Astrocyte (in vitro differentiated cells and primary cell): ENCODE data around the gene POLR3F. TPM values are rescaled to one million over a fixed set of nuclear protein-coding genes. Genes with fewer than 3 reads are reported as not detected.

ENCODE experiments used
- DNase-seq: peaks from one replicate; pipeline ENCODE4 v3.0.0-alpha.2; 2010; ENCODE audit warnings: low read depth
- FAIRE-seq: peaks from 2 replicates; lab custom pipeline; 2011; peaks lifted over from hg19 to GRCh38; lab: Jason Lieb, UNC
- H2AFZ ChIP-seq: 2 replicates; pipeline ENCODE4 v1.6.0; 2012; ENCODE audit warnings: low read depth, low read length, inconsistent platforms
- H3K27ac ChIP-seq: 2 replicates; pipeline ENCODE4 v1.5.1; 2011; ENCODE audit warnings: low read depth, low read length, inconsistent platforms
- H3K27me3 ChIP-seq: 2 replicates; pipeline ENCODE4 v1.6.0; 2011; ENCODE audit warnings: low read length, inconsistent platforms; ENCODE audit not compliant: insufficient read depth
- H3K36me3 ChIP-seq: 2 replicates; pipeline ENCODE4 v1.5.1; 2011; ENCODE audit warnings: low read length, inconsistent platforms; ENCODE audit not compliant: insufficient read depth
- H3K4me1 ChIP-seq: 2 replicates; pipeline ENCODE4 v1.5.1; 2011; ENCODE audit warnings: low read length, inconsistent platforms; ENCODE audit not compliant: insufficient read depth
- H3K4me2 ChIP-seq: 2 replicates; pipeline ENCODE4 v1.6.0; 2012; ENCODE audit warnings: low read length, inconsistent platforms
- H3K4me3 ChIP-seq: 2 replicates; pipeline ENCODE4 v1.5.1; 2011; ENCODE audit warnings: low read depth, mild to moderate bottlenecking, low read length, inconsistent platforms; ENCODE audit not compliant: insufficient read depth
- H3K79me2 ChIP-seq: 2 replicates; pipeline ENCODE4 v1.6.0; 2012; ENCODE audit warnings: mild to moderate bottlenecking, low read length, inconsistent platforms; ENCODE audit not compliant: insufficient read depth
- H3K9ac ChIP-seq: 2 replicates; pipeline ENCODE4 v1.6.0; 2012; ENCODE audit warnings: mild to moderate bottlenecking, low read length, inconsistent platforms
- H3K9me3 ChIP-seq: 2 replicates; pipeline ENCODE4 v1.5.1; 2012; ENCODE audit warnings: low read depth, mild to moderate bottlenecking, low read length, inconsistent platforms; ENCODE audit not compliant: insufficient read depth
- H4K20me1 ChIP-seq: 2 replicates; pipeline ENCODE4 v1.6.0; 2012; ENCODE audit warnings: low read length, inconsistent platforms; ENCODE audit not compliant: insufficient read depth
- H3K27ac Mint-ChIP-seq: one replicate; pipeline ENCODE4 v1.8.0; 2021; ENCODE audit warnings: mild to moderate bottlenecking, mixed read lengths; ENCODE audit not compliant: unreplicated experiment
- H3K27me3 Mint-ChIP-seq: one replicate; pipeline ENCODE4 v1.8.0; 2021; ENCODE audit warnings: low read depth, mixed read lengths; ENCODE audit not compliant: unreplicated experiment
- H3K36me3 Mint-ChIP-seq: one replicate; pipeline ENCODE4 v1.8.0; 2021; ENCODE audit warnings: low read depth, mixed read lengths; ENCODE audit not compliant: unreplicated experiment
- H3K4me1 Mint-ChIP-seq: one replicate; pipeline ENCODE4 v1.8.0; 2021; ENCODE audit warnings: low read depth, mixed read lengths; ENCODE audit not compliant: unreplicated experiment
- H3K4me3 Mint-ChIP-seq: one replicate; pipeline ENCODE4 v1.8.0; 2021; ENCODE audit warnings: mild to moderate bottlenecking, moderate library complexity, mixed read lengths; ENCODE audit not compliant: unreplicated experiment
- H3K9me3 Mint-ChIP-seq: one replicate; pipeline ENCODE4 v1.8.0; 2021; ENCODE audit warnings: mild to moderate bottlenecking, mixed read lengths; ENCODE audit not compliant: unreplicated experiment
- EZH2 ChIP-seq: IDR thresholded peaks from 2 replicates; pipeline ENCODE4 v1.6.1; 2012; ENCODE audit warnings: mild to moderate bottlenecking, low read length, inconsistent platforms; ENCODE audit not compliant: insufficient read depth
- total RNA-seq: library from RNA; stranded (reverse); gene quantifications from 2 replicates; pipeline ENCODE4 v1.2.1, GENCODE V29; 2021
- TF ChIP-seq, protein P1 (sequence below): IDR thresholded peaks from 2 replicates; pipeline ENCODE4 v1.5.1; 2011; ENCODE audit warnings: low read depth, mild to moderate bottlenecking, inconsistent platforms, low read length, moderate library complexity; ENCODE audit not compliant: insufficient read depth

The POLR3F gene
- total RNA-seq, 1 donor from 2014 or later, result 12.8 TPM

- DNase-seq (no peak), FAIRE-seq (no peak)
- Histone ChIP-seq H3K4me3 (no peak overlapping the region), H3K79me2 (peaks cover 18% of the 10 kb centered on the region), H3K4me2 (no peak overlapping the region), H3K27ac (no peak overlapping the region), H4K20me1 (no peaks in the 10 kb centered on the region), H3K9ac (no peak overlapping the region), H3K36me3 (peaks cover 3% of the 10 kb centered on the region), H3K4me1 (peaks cover 8% of the 10 kb centered on the region), H3K9me3 (no peaks in the 10 kb centered on the region), H2AFZ (peak overlapping the region; percentile 5), H3K27me3 (peaks cover 6% of the 10 kb centered on the region)
- no peaks in the 10 kb centered on the region for H3K9me3 Mint-ChIP-seq
- H3K27me3 Mint-ChIP-seq, result no peaks in the 10 kb centered on the region
- H3K4me3 Mint-ChIP-seq, result no peak overlapping the region
- H3K4me1 Mint-ChIP-seq, result peaks cover 7% of the 10 kb centered on the region
- no peak overlapping the region for H3K27ac Mint-ChIP-seq
- H3K36me3 Mint-ChIP-seq, result peaks cover 2% of the 10 kb centered on the region
- TF ChIP-seq, protein P1, sequence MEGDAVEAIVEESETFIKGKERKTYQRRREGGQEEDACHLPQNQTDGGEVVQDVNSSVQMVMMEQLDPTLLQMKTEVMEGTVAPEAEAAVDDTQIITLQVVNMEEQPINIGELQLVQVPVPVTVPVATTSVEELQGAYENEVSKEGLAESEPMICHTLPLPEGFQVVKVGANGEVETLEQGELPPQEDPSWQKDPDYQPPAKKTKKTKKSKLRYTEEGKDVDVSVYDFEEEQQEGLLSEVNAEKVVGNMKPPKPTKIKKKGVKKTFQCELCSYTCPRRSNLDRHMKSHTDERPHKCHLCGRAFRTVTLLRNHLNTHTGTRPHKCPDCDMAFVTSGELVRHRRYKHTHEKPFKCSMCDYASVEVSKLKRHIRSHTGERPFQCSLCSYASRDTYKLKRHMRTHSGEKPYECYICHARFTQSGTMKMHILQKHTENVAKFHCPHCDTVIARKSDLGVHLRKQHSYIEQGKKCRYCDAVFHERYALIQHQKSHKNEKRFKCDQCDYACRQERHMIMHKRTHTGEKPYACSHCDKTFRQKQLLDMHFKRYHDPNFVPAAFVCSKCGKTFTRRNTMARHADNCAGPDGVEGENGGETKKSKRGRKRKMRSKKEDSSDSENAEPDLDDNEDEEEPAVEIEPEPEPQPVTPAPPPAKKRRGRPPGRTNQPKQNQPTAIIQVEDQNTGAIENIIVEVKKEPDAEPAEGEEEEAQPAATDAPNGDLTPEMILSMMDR, result no peak
- TF ChIP-seq EZH2, result no peak
These were observed 37.4 kb downstream of the POLR3F start for GRCh38 chr20:18504479-18505060.

- TF ChIP-seq, protein P1, result no peak
- no peak for TF ChIP-seq EZH2
- H3K9me3 Mint-ChIP-seq, result no peaks in the 10 kb centered on the region
- H3K27ac Mint-ChIP-seq, result peak overlapping the region; percentile 99
- Histone ChIP-seq H2AFZ (peak overlapping the region; percentile 95), H3K9me3 (no peaks in the 10 kb centered on the region), H3K9ac (peak overlapping the region; percentile 88), H4K20me1 (no peaks in the 10 kb centered on the region), H3K4me1 (peaks cover 8% of the 10 kb centered on the region), H3K27ac (peak overlapping the region; percentile 96), H3K4me3 (peak overlapping the region; percentile 93), H3K4me2 (peak overlapping the region; percentile 95), H3K36me3 (peaks cover 18% of the 10 kb centered on the region), H3K27me3 (peaks cover 6% of the 10 kb centered on the region), H3K79me2 (peaks cover 32% of the 10 kb centered on the region)
- no peak for DNase-seq
- FAIRE-seq, result no peak
- peak overlapping the region; percentile 100 for H3K4me3 Mint-ChIP-seq
- peaks cover 9% of the 10 kb centered on the region for H3K4me1 Mint-ChIP-seq
- peaks cover 2% of the 10 kb centered on the region for H3K36me3 Mint-ChIP-seq
- no peaks in the 10 kb centered on the region for H3K27me3 Mint-ChIP-seq
These were observed 39.6 kb downstream of the POLR3F start for GRCh38 chr20:18506744-18507143.
